ENCODE measurements around the gene ZNF618. TPM values are rescaled to one million over a fixed set of nuclear protein-coding genes. Genes with fewer than 3 reads are reported as not detected.

ZNF618 gene
- total and polyA plus RNA-seq, 7 donors = 0.92 to 8.0 (median 2.3) TPM

- no peaks in the 10 kb centered on the region for H3K27me3 ChIP-seq
- WGBS, 2 donors = 32 to 60% methylated on average over 3 of the region's 3 CpGs
- no peak overlapping the region for H3K27ac ChIP-seq
- peaks cover 0 to 48% (median 3%) of the 10 kb centered on the region in 4 donors for H3K36me3 ChIP-seq
- no peaks in the 10 kb centered on the region for H3K4me1 ChIP-seq
- TF ChIP-seq POLR2AphosphoS5 (IDR thresholded peaks at IDR 0.05) (no peak), CTCF (IDR thresholded peaks at IDR 0.05) (no peak), EP300 (IDR thresholded peaks at IDR 0.05) (no peak), POLR2A (IDR thresholded peaks at IDR 0.05) (no peak)
- DNase-seq = no peak
- intact Hi-C loops (cut with DNase I) = no loop called here
- no peak overlapping the region for H3K4me3 ChIP-seq
- H3K9me3 ChIP-seq = peaks cover 0 to 20% (median 2%) of the 10 kb centered on the region in 4 donors
Observed at GRCh38 chr9:114021578-114021977, 145.5 kb downstream of the ZNF618 start.

GRCh38 chr9:114023961-114024360 is 147.9 kb downstream of the ZNF618 start:
- intact Hi-C loops (cut with DNase I) = no loop called here
- TF ChIP-seq POLR2AphosphoS5 (IDR thresholded peaks at IDR 0.05) = no peak
- no peak for TF ChIP-seq CTCF (IDR thresholded peaks at IDR 0.05)

GRCh38 chr9:114025196-114025753 is 149.2 kb downstream of the ZNF618 start:
- TF ChIP-seq POLR2A (IDR thresholded peaks at IDR 0.05) (no peak), POLR2AphosphoS5 (IDR thresholded peaks at IDR 0.05) (no peak), CTCF (IDR thresholded peaks at IDR 0.05) (no peak), EP300 (IDR thresholded peaks at IDR 0.05) (no peak)
- intact Hi-C loops (cut with DNase I) = no loop called here
- Histone ChIP-seq H3K9me3 (peaks cover 0 to 17% (median 0%) of the 10 kb centered on the region in 4 donors), H3K27me3 (no peaks in the 10 kb centered on the region), H3K36me3 (peaks cover 0 to 13% (median 2%) of the 10 kb centered on the region in 4 donors), H3K4me1 (no peaks in the 10 kb centered on the region), H3K4me3 (no peak overlapping the region), H3K27ac (no peak overlapping the region)
- WGBS, 2 donors = 92 to 93% methylated on average over 3 of the region's 3 CpGs
- DNase-seq = no peak

More at GRCh38 chr9:114023961-114024360, 147.9 kb downstream of the ZNF618 start:
- Histone ChIP-seq H3K9me3 (peaks cover 0 to 20% (median 2%) of the 10 kb centered on the region in 4 donors), H3K4me1 (no peaks in the 10 kb centered on the region), H3K4me3 (no peak overlapping the region), H3K27me3 (no peaks in the 10 kb centered on the region), H3K36me3 (peaks cover 0 to 24% (median 3%) of the 10 kb centered on the region in 4 donors), H3K27ac (no peak overlapping the region)
- no peak for DNase-seq
- WGBS, 2 donors = 91 to 97% methylated on average over 1 of the region's 1 CpG

GRCh38 chr9:114025760-114026159 is 149.7 kb downstream of the ZNF618 start:
- no peak overlapping the region for H3K27ac ChIP-seq
- intact Hi-C loops (cut with DNase I) = no loop called here
- no peak for DNase-seq
- H3K4me1 ChIP-seq = no peaks in the 10 kb centered on the region
- H3K27me3 ChIP-seq = no peaks in the 10 kb centered on the region
- H3K9me3 ChIP-seq = peaks cover 0 to 17% (median 0%) of the 10 kb centered on the region in 4 donors
- H3K4me3 ChIP-seq = no peak overlapping the region
- 91 to 94% methylated on average over 5 of the region's 5 CpGs for WGBS, 2 donors
- H3K36me3 ChIP-seq = peaks cover 0 to 13% (median 2%) of the 10 kb centered on the region in 4 donors
- TF ChIP-seq CTCF (IDR thresholded peaks at IDR 0.05) (no peak), POLR2A (IDR thresholded peaks at IDR 0.05) (no peak), POLR2AphosphoS5 (IDR thresholded peaks at IDR 0.05) (no peak), EP300 (IDR thresholded peaks at IDR 0.05) (no peak)

GRCh38 chr9:114026335-114026734 is 150.2 kb downstream of the ZNF618 start:
- Histone ChIP-seq H3K4me1 (no peaks in the 10 kb centered on the region), H3K4me3 (no peak overlapping the region), H3K27ac (no peak overlapping the region), H3K9me3 (peaks cover 0 to 17% (median 0%) of the 10 kb centered on the region in 4 donors), H3K36me3 (peaks cover 0 to 13% (median 2%) of the 10 kb centered on the region in 4 donors), H3K27me3 (no peaks in the 10 kb centered on the region)
- no peak for TF ChIP-seq POLR2A (IDR thresholded peaks at IDR 0.05)
- peak; percentile 27 for DNase-seq
- WGBS, 2 donors = 93 to 94% methylated on average over 4 of the region's 4 CpGs
- intact Hi-C loops (cut with DNase I) = no loop called here
